Ectodermal cell (in vitro differentiated cells): ENCODE results near the gene RIPK1.
"Not testable (repeated sequence)": the region's sequence is repeated elsewhere in the genome, so short reads cannot be mapped to it uniquely, and the experiment has no call there.

ENCODE experiments used
- H3K27ac ChIP-seq: 2 replicates; pipeline ENCODE4 v1.7.0; 2013; ENCODE audit warnings: mild to moderate bottlenecking, low read depth, low read length; ENCODE audit not compliant: insufficient read depth, poor library complexity, severe bottlenecking
- H3K27me3 ChIP-seq: 2 replicates; pipeline ENCODE4 v1.7.0; 2013; ENCODE audit warnings: mild to moderate bottlenecking, low read length; ENCODE audit not compliant: insufficient read depth, control insufficient read depth, poor library complexity, severe bottlenecking
- H3K36me3 ChIP-seq: one replicate; pipeline ENCODE4 v1.7.0; 2013; ENCODE audit warnings: low read length; ENCODE audit not compliant: control insufficient read depth, insufficient read depth
- H3K4me1 ChIP-seq: one replicate; pipeline ENCODE4 v1.7.0; 2013; ENCODE audit warnings: low read length; ENCODE audit not compliant: control insufficient read depth, insufficient read depth
- H3K4me3 ChIP-seq: 2 replicates; pipeline ENCODE4 v1.7.0; 2013; ENCODE audit warnings: low read depth, low read length, control low read depth; ENCODE audit not compliant: insufficient read depth
- H3K9me3 ChIP-seq: 2 replicates; pipeline ENCODE4 v1.7.0; 2013; ENCODE audit warnings: mild to moderate bottlenecking, low read length, moderate library complexity; ENCODE audit not compliant: control insufficient read depth
- WGBS, 2 experiments: methylation state at CpG; one replicate each; pipeline ENCODE4 v1.1.7; 2013; ENCODE audit warnings: missing lambda C conversion rate in 2 of 2; 5-methylcytosine and 5-hydroxymethylcytosine counted together

The RIPK1 gene

GRCh38 chr6:3061501-3061941 lies 6.8 kb upstream of the RIPK1 start:
- Histone ChIP-seq H3K27ac (no peak overlapping the region), H3K27me3 (peaks cover 20% of the 10 kb centered on the region), H3K36me3 (no peaks in the 10 kb centered on the region), H3K4me3 (no peak overlapping the region), H3K9me3 (no peaks in the 10 kb centered on the region), H3K4me1 (no peaks in the 10 kb centered on the region)
- 96 to 98% methylated on average over 4 of the region's 5 CpGs for WGBS, 2 experiments

- H3K36me3 ChIP-seq, H3K27ac ChIP-seq, H3K9me3 ChIP-seq, H3K4me1 ChIP-seq: not testable (repeated sequence)
- Histone ChIP-seq H3K27me3 (peaks cover 20% of the 10 kb centered on the region), H3K4me3 (peak overlapping the region; percentile 76)
- 23 to 25% methylated on average over 9 of the region's 19 CpGs for WGBS, 2 experiments
Observed at GRCh38 chr6:3063340-3063732, 5.0 kb upstream of the RIPK1 start.

- 1% methylated on average over 85 of the region's 85 CpGs for WGBS, 2 experiments
- Histone ChIP-seq H3K36me3 (no peaks in the 10 kb centered on the region), H3K27ac (no peak overlapping the region), H3K4me1 (no peaks in the 10 kb centered on the region), H3K4me3 (peak overlapping the region; percentile 76), H3K9me3 (no peaks in the 10 kb centered on the region), H3K27me3 (peaks cover 20% of the 10 kb centered on the region)
Observed at GRCh38 chr6:3063733-3064700, 4.3 kb upstream of the RIPK1 start.

- WGBS, 2 experiments: 90 to 95% methylated on average over 2 of the region's 2 CpGs
- H3K27ac ChIP-seq: no peak overlapping the region
- peaks cover 12% of the 10 kb centered on the region for H3K4me1 ChIP-seq
- H3K36me3 ChIP-seq: no peaks in the 10 kb centered on the region
- no peaks in the 10 kb centered on the region for H3K9me3 ChIP-seq
- no peaks in the 10 kb centered on the region for H3K27me3 ChIP-seq
- H3K4me3 ChIP-seq: no peak overlapping the region
Observed at GRCh38 chr6:3071568-3071967, 3.3 kb downstream of the RIPK1 start.

GRCh38 chr6:3072798-3073197 lies 4.5 kb downstream of the RIPK1 start:
- H3K4me3 ChIP-seq: no peak overlapping the region

GRCh38 chr6:3073382-3073781 lies 5.1 kb downstream of the RIPK1 start:
- WGBS, 2 experiments: 87 to 88% methylated on average over 11 of the region's 11 CpGs
- peaks cover 3% of the 10 kb centered on the region for H3K36me3 ChIP-seq
- no peak overlapping the region for H3K27ac ChIP-seq
- H3K27me3 ChIP-seq: no peaks in the 10 kb centered on the region
- peaks cover 12% of the 10 kb centered on the region for H3K4me1 ChIP-seq
- H3K4me3 ChIP-seq: no peak overlapping the region
- H3K9me3 ChIP-seq: no peaks in the 10 kb centered on the region

More at GRCh38 chr6:3072798-3073197, 4.5 kb downstream of the RIPK1 start:
- Histone ChIP-seq H3K9me3 (no peaks in the 10 kb centered on the region), H3K27ac (no peak overlapping the region), H3K4me1 (peaks cover 12% of the 10 kb centered on the region), H3K27me3 (no peaks in the 10 kb centered on the region), H3K36me3 (no peaks in the 10 kb centered on the region)
- WGBS, 2 experiments: 86 to 95% methylated on average over 5 of the region's 7 CpGs

GRCh38 chr6:3075772-3076113 lies 7.4 kb downstream of the RIPK1 start:
- Histone ChIP-seq H3K27ac (no peak overlapping the region), H3K9me3 (no peaks in the 10 kb centered on the region), H3K27me3 (no peaks in the 10 kb centered on the region), H3K4me1 (peaks cover 10% of the 10 kb centered on the region), H3K36me3 (peaks cover 3% of the 10 kb centered on the region), H3K4me3 (no peak overlapping the region)
- WGBS, 2 experiments: 49 to 51% methylated on average over 4 of the region's 4 CpGs

GRCh38 chr6:3076320-3076719 lies 8.0 kb downstream of the RIPK1 start:
- 96 to 97% methylated on average over 3 of the region's 3 CpGs for WGBS, 2 experiments
- Histone ChIP-seq H3K9me3 (no peaks in the 10 kb centered on the region), H3K4me1 (peaks cover 8% of the 10 kb centered on the region), H3K36me3 (peaks cover 7% of the 10 kb centered on the region), H3K27ac (no peak overlapping the region), H3K4me3 (no peak overlapping the region), H3K27me3 (no peaks in the 10 kb centered on the region)

- no peaks in the 10 kb centered on the region for H3K9me3 ChIP-seq
- H3K27me3 ChIP-seq: no peaks in the 10 kb centered on the region
- 92 to 94% methylated on average over 9 of the region's 9 CpGs for WGBS, 2 experiments
- H3K4me1 ChIP-seq: peaks cover 8% of the 10 kb centered on the region
- peaks cover 7% of the 10 kb centered on the region for H3K36me3 ChIP-seq
- no peak overlapping the region for H3K27ac ChIP-seq
- H3K4me3 ChIP-seq: no peak overlapping the region
Observed at GRCh38 chr6:3077430-3077829, 9.1 kb downstream of the RIPK1 start.

- not testable (repeated sequence) for H3K4me3 ChIP-seq, H3K9me3 ChIP-seq, H3K4me1 ChIP-seq, H3K27ac ChIP-seq, H3K27me3 ChIP-seq
- peaks cover 14% of the 10 kb centered on the region for H3K36me3 ChIP-seq
- WGBS, 2 experiments: 92 to 94% methylated on average over 8 of the region's 8 CpGs
Observed at GRCh38 chr6:3078952-3079351, 10.7 kb downstream of the RIPK1 start.
